DOHH2 (cell line): Measurements from ENCODE around the gene GNAT3.

Experiments used
- CTCF ChIP-seq: fragments of 200-600 bp; sonication (generic); IDR thresholded peaks from one replicate; pipeline ENCODE4 v1.5.1; 2014; ENCODE audit warnings: antibody characterized with exemption, mild to moderate bottlenecking, low read depth, low read length; ENCODE audit not compliant: poor library complexity, severe bottlenecking
- EZH2phosphoT487 ChIP-seq: fragments of 200-600 bp; sonication (generic); IDR thresholded peaks from 2 replicates; pipeline ENCODE4 v1.6.1; 2017; ENCODE audit warnings: borderline replicate concordance, mild to moderate bottlenecking, antibody characterized with exemption, low read length, moderate library complexity, mixed read lengths

GRCh38 chr7:80429181-80429580, 82.7 kb downstream of the GNAT3 start:
- no peak for TF ChIP-seq CTCF
- TF ChIP-seq EZH2phosphoT487: no peak
